CD14-positive monocyte (primary cell): ENCODE data around the gene CAPN9. TPM values are rescaled to one million over a fixed set of nuclear protein-coding genes. Genes with fewer than 3 reads are reported as not detected.

ENCODE experiments used
- DNase-seq, 3 donors: peaks; one replicate each; pipeline ENCODE4 v3.0.0-alpha.2; 2011 to 2022
- H2AFZ ChIP-seq: 2 replicates; pipeline ENCODE4 v1.6.0; 2012; ENCODE audit warnings: mild to moderate bottlenecking, low read depth, low read length, inconsistent platforms; ENCODE audit not compliant: insufficient read depth, poor library complexity, severe bottlenecking
- H3K27ac ChIP-seq, 2 donors: 1 replicate in 1 of 2; 2 replicates in 1 of 2; pipeline ENCODE4 v1.5.1; 2012 to 2013; ENCODE audit warnings: low read length in 2 of 2, control low read depth in 1 of 2, inconsistent platforms in 1 of 2, low read depth in 1 of 2, mild to moderate bottlenecking in 1 of 2
- H3K27me3 ChIP-seq, 2 donors: one replicate each; pipeline versions ENCODE4 v1.6.0 to v1.6.1; 2011 to 2013; ENCODE audit warnings: low read length in 2 of 2; ENCODE audit not compliant: control insufficient read depth in 2 of 2, insufficient read depth in 2 of 2
- H3K36me3 ChIP-seq, 2 donors: replicated peaks in 1 of 2; 1 replicate in 1 of 2; 2 replicates in 1 of 2; pipeline versions ENCODE4 v1.5.1 to v1.6.1; 2012 to 2013; ENCODE audit warnings: low read length in 2 of 2, control low read depth in 1 of 2, inconsistent platforms in 1 of 2, mild to moderate bottlenecking in 1 of 2; ENCODE audit not compliant: insufficient read depth in 2 of 2, control insufficient read depth in 1 of 2
- H3K4me1 ChIP-seq, 2 donors: 1 replicate in 1 of 2; 2 replicates in 1 of 2; pipeline versions ENCODE4 v1.5.1 to v1.6.1; 2012 to 2013; ENCODE audit warnings: low read length in 2 of 2, control low read depth in 1 of 2, inconsistent platforms in 1 of 2, mild to moderate bottlenecking in 1 of 2, moderate library complexity in 1 of 2; ENCODE audit not compliant: insufficient read depth in 2 of 2, control insufficient read depth in 1 of 2
- H3K4me2 ChIP-seq: replicated peaks from 2 replicates; pipeline ENCODE3; 2012; ENCODE audit warnings: low read length, moderate library complexity, mild to moderate bottlenecking; ENCODE audit not compliant: poor library complexity, severe bottlenecking; ENCODE audit errors: extremely low read depth
- H3K4me3 ChIP-seq, 3 experiments: fragments of 200-600 bp in 1 of 3; sonication (generic) in 1 of 3; replicated peaks in 1 of 3; 1 replicate in 2 of 3; 2 replicates in 1 of 3; pipeline ENCODE4 v1.5.1; 2011 to 2013; ENCODE audit warnings: low read length in 3 of 3, mild to moderate bottlenecking in 3 of 3, control low read depth in 2 of 3, low read depth in 2 of 3, inconsistent platforms in 1 of 3, moderate library complexity in 1 of 3
- H3K79me2 ChIP-seq: 2 replicates; pipeline ENCODE4 v1.6.0; 2012; ENCODE audit warnings: mild to moderate bottlenecking, control low read depth, inconsistent platforms, low read length, moderate library complexity; ENCODE audit not compliant: insufficient read depth
- H3K9ac ChIP-seq: 2 replicates; pipeline ENCODE4 v1.6.0; 2017; ENCODE audit warnings: low read length, mild to moderate bottlenecking; ENCODE audit not compliant: insufficient read depth, poor library complexity, severe bottlenecking
- H3K9me3 ChIP-seq, 2 donors: replicated peaks in 1 of 2; 1 replicate in 1 of 2; 2 replicates in 1 of 2; pipeline versions ENCODE4 v1.5.1 to v1.6.1; 2012 to 2013; ENCODE audit warnings: low read length in 2 of 2, control low read depth in 1 of 2; ENCODE audit not compliant: control insufficient read depth in 1 of 2, insufficient read depth in 1 of 2
- H4K20me1 ChIP-seq: 2 replicates; pipeline ENCODE4 v1.6.0; 2012; ENCODE audit warnings: mild to moderate bottlenecking, low read length, control low read depth, moderate library complexity; ENCODE audit not compliant: insufficient read depth
- H3K27ac Mint-ChIP-seq, 7 donors: one replicate each; pipeline ENCODE4 v1.8.0; 2020; ENCODE audit warnings: mild to moderate bottlenecking in 7 of 7, mixed read lengths in 7 of 7, moderate library complexity in 6 of 7, inconsistent platforms in 2 of 7
- H3K27me3 Mint-ChIP-seq, 3 donors: one replicate each; pipeline ENCODE4 v1.8.0; 2021 to 2022; ENCODE audit warnings: low read depth in 3 of 3, mild to moderate bottlenecking in 3 of 3, mixed read lengths in 3 of 3, moderate library complexity in 3 of 3, inconsistent platforms in 1 of 3
- H3K36me3 Mint-ChIP-seq, 2 donors: one replicate each; pipeline ENCODE4 v1.8.0; 2020; ENCODE audit warnings: mixed read lengths in 2 of 2, inconsistent platforms in 1 of 2, mild to moderate bottlenecking in 1 of 2
- H3K4me1 Mint-ChIP-seq: one replicate; pipeline ENCODE4 v1.8.0; 2020; ENCODE audit warnings: mild to moderate bottlenecking, mixed read lengths
- H3K4me3 Mint-ChIP-seq, 2 donors: one replicate each; pipeline ENCODE4 v1.8.0; 2020; ENCODE audit warnings: mild to moderate bottlenecking in 2 of 2, mixed read lengths in 2 of 2, moderate library complexity in 1 of 2
- H3K9me3 Mint-ChIP-seq, 7 donors: one replicate each; pipeline ENCODE4 v1.8.0; 2020 to 2022; ENCODE audit warnings: mixed read lengths in 7 of 7, mild to moderate bottlenecking in 6 of 7, moderate library complexity in 6 of 7, inconsistent platforms in 2 of 7
- WGBS: methylation state at CpG from one replicate; pipeline ENCODE4 v1.1.5; 2013; ENCODE audit warnings: missing lambda C conversion rate; ENCODE audit not compliant: insufficient coverage; 5-methylcytosine and 5-hydroxymethylcytosine counted together
- intact Hi-C, 2 donors: fragments of 100-400 bp; cut with micrococcal nuclease; formaldehyde crosslinking; loops; one replicate each; pipeline versions ENCODE4 v1.15.0 to v1.15.1; 2023
- polyA plus RNA-seq, 3 donors: library from polyadenylated mRNA; depleted of rRNA in 1 of 3; unstranded in 2 of 3; stranded (reverse) in 1 of 3; fragments of 300-500 nt in 2 of 3; fragments of >200 nt in 1 of 3; fragmentation: Illumina TruSeq in 2 of 3; gene quantifications; 1 replicate in 2 of 3; 2 replicates in 1 of 3; pipeline ENCODE4 v1.2.3, GENCODE V29; 2012 to 2021
- TF ChIP-seq, protein P1 (sequence below): fragments of 200-600 bp; IDR thresholded peaks from one replicate; pipeline ENCODE4 v1.8.0; 2022; ENCODE audit warnings: antibody characterized with exemption, mild to moderate bottlenecking

Gene CAPN9
- polyA plus RNA-seq, 3 donors: not detected

DNA sequence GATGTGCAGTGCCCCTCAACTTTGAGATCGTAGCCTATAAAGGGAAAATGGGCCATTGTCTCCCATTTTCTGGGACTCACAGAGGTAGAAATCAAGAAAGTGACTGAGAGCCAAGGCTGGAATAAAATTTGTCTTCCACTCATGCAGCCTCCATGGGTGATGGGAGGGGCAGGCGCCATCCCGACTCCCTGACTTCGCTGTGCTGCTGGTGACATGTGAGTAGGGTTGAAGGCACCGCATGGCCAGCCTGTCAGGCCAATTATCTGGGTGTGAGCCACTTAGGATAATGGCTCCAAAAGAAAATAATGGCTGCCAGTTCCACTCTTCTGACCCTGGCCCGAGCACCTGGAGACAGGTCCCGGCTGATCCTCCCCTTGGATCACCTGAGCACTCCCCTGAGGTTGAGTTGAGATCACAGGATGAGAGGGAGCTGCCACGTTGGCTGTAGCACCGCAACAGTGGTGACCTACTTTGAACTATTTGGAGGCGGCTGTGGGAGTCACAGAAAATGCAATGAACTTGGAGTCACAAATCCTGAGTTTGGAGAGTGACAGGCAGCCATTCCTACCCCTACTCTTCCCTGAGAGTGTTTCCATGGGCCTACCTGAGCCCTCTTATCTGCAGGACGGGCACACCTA is 26.3 kb downstream of the CAPN9 start:
- Mint-ChIP-seq H3K4me3 (no peak overlapping the region), H3K36me3 (no peaks in the 10 kb centered on the region), H3K4me1 (no peaks in the 10 kb centered on the region), H3K27me3 (peaks cover 3 to 6% (median 6%) of the 10 kb centered on the region in 3 donors), H3K27ac (no peak overlapping the region), H3K9me3 (peaks cover 0 to 1% (median 0%) of the 10 kb centered on the region in 7 donors)
- DNase-seq: no peak
- Histone ChIP-seq H3K79me2 (no peaks in the 10 kb centered on the region), H2AFZ (no peak overlapping the region), H3K4me1 (no peaks in the 10 kb centered on the region), H3K9ac (no peak overlapping the region), H3K36me3 (no peaks in the 10 kb centered on the region), H4K20me1 (no peaks in the 10 kb centered on the region), H3K27ac (no peak overlapping the region), H3K4me2 (no peak overlapping the region), H3K9me3 (no peaks in the 10 kb centered on the region), H3K4me3 (no peak overlapping the region), H3K27me3 (no peaks in the 10 kb centered on the region)
- intact Hi-C loops: no loop called here
- 86% methylated on average over 11 of the region's 11 CpGs for WGBS
- TF ChIP-seq, protein P1, sequence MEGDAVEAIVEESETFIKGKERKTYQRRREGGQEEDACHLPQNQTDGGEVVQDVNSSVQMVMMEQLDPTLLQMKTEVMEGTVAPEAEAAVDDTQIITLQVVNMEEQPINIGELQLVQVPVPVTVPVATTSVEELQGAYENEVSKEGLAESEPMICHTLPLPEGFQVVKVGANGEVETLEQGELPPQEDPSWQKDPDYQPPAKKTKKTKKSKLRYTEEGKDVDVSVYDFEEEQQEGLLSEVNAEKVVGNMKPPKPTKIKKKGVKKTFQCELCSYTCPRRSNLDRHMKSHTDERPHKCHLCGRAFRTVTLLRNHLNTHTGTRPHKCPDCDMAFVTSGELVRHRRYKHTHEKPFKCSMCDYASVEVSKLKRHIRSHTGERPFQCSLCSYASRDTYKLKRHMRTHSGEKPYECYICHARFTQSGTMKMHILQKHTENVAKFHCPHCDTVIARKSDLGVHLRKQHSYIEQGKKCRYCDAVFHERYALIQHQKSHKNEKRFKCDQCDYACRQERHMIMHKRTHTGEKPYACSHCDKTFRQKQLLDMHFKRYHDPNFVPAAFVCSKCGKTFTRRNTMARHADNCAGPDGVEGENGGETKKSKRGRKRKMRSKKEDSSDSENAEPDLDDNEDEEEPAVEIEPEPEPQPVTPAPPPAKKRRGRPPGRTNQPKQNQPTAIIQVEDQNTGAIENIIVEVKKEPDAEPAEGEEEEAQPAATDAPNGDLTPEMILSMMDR: no peak

DNA sequence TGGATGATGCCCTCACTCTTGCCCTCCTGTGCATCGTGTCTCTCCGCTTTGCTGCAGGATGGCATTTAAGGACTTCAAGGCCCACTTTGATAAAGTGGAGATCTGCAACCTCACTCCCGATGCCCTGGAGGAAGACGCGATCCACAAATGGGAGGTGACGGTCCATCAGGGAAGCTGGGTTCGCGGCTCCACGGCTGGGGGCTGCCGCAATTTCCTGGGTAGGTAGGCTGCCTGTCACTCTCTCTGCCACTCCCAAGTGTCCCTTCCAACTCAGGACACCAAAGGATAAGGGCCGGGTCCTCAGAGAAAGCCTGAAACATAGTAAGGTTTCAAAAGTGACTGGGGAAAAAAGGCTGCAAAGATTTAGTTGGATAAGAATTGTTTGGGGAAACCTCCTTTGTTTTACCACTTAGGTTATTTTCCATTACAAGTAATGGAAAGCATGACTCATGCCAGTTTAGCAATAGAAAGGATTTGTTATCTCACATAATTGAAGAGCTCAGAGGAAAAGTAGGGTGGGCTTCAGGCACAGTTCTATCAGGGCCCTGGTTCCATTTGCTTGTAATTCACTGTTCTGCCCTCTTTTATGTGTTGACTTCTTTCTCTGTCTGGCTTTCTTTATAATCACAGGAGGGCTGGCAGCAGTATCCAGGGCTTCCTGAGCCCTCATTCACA is 31.9 kb downstream of the CAPN9 start:
- no peak overlapping the region for H3K4me2 ChIP-seq
- H3K79me2 ChIP-seq: no peaks in the 10 kb centered on the region
- no peak overlapping the region for H3K9ac ChIP-seq
- Mint-ChIP-seq H3K27me3 (peaks cover 4 to 8% (median 6%) of the 10 kb centered on the region in 3 donors), H3K4me1 (no peaks in the 10 kb centered on the region), H3K4me3 (peak overlapping the region in 1 of 2 donors; percentile 8), H3K36me3 (no peaks in the 10 kb centered on the region), H3K27ac (no peak overlapping the region), H3K9me3 (peaks cover 0 to 2% (median 0%) of the 10 kb centered on the region in 7 donors)
- no peaks in the 10 kb centered on the region for H3K4me1 ChIP-seq
- H2AFZ ChIP-seq: no peak overlapping the region
- H3K36me3 ChIP-seq: no peaks in the 10 kb centered on the region
- peaks cover 0 to 9% of the 10 kb centered on the region in 2 donors for H3K27me3 ChIP-seq
- no peak overlapping the region for H3K4me3 ChIP-seq
- no peaks in the 10 kb centered on the region for H3K9me3 ChIP-seq
- no peak for DNase-seq
- TF ChIP-seq, protein P1: no peak
- 97% methylated on average over 5 of the region's 11 CpGs for WGBS
- no peaks in the 10 kb centered on the region for H4K20me1 ChIP-seq
- H3K27ac ChIP-seq: no peak overlapping the region
- intact Hi-C loops: no loop called here
